SHP77 treated with DMSO at 0.1 percent for 48 hours (cell line): ENCODE measurements around the gene MPPED2.

Source experiments
- DNase-seq: peaks from one replicate; lab custom pipeline; 2025; lab: John Stamatoyannopoulos, UW

MPPED2 gene

DNA sequence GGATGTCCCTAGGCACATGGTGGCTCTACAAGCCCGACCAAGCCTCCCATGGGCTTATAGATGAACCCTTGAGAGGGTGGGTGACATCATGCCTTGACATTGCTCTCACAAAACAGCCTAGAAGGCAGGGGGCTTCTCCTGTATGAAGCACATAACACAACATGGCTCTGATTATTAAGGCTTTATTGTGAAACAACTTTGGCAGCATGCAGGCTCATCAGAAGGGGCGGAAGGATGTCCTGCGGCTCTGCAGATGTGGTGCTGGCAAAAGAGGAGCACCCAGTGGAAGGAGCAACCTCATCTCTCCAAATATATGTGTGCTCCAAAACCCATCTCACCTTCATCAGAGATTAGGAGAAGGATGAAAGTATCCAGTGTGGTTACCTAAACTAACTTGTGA is 100.4 kb downstream of the MPPED2 start:
- DNase-seq: no peak

- DNase-seq: no peak
These were observed 100.9 kb downstream of the MPPED2 start for GRCh38 chr11:30485222-30485621.

DNA sequence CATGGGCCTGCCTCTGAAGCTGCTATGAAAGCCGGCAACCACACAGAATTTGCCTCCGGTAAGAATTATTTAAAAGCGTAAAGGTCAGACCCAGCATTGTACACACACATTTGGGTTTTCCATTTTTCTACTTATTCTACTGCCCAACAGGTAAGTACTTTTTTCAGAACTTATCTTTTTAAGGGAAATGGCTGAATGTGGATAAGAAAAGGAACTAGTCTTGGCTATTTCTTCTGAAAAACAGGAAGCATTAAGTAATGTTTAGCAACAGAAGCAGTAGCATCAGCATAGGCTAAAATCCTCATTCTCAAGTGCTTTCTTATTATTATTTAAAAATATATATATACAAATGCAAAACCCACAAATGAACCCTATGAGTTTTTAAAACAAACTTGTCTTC is 103.1 kb downstream of the MPPED2 start:
- DNase-seq: no peak

DNA sequence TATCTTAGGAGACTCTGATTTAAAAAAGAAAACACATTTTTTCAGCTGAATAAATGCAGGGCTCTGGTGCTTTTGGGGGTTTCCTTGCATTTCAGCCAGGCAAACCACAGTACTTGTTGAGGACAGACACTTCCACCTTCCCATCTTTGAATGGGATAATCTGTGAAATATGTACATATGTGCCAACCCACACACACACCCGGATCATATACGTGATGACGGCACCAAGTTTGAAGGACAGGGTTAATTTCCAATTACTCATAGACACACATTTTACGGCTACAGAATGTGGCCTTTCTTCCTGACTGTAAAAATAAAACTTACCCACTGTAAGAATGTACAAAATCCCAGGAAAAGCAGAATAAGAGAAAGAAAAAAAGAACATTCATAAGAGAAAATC is 104.4 kb downstream of the MPPED2 start:
- DNase-seq: no peak

DNA sequence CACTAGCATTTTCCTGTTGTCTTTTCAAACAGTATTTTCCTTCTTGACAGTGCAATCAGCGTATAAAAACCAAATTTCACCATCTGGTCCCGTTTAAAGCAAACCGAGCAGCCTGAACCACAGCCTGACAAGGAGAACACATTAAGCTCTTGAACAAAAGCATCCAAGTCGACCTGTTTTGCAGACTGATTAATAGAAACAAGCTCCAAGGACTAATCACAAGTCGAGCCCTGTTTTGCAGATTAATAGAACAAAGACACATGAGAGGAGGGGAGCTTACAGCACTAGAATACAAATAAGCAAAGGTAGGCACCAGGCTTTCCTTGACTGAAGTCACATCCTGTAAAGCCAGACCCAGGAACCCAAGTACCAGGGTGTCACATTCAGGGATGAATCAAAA is 104.8 kb downstream of the MPPED2 start:
- DNase-seq: no peak

DNA sequence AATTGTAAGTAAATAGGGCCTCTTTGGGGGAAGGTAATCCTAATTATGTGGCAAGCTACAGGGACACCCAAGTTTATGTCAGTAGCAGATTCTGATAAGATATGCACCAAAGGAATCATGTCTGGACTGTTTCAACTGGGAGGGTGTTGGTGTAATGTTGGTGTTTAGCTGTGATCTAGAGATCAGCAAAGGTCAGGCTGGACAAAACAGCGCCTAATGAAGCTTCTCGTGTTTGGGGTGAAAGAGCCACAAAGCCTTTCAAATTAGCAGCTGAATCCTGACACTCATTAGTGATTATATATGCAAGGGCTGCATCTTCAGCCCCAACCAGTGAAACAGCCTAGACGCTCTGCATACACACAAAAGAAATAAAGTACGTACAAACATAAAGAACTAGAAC is 106.3 kb downstream of the MPPED2 start:
- DNase-seq: no peak

GRCh38 chr11:30478923-30479322 is 107.2 kb downstream of the MPPED2 start:
- DNase-seq: no peak

DNA sequence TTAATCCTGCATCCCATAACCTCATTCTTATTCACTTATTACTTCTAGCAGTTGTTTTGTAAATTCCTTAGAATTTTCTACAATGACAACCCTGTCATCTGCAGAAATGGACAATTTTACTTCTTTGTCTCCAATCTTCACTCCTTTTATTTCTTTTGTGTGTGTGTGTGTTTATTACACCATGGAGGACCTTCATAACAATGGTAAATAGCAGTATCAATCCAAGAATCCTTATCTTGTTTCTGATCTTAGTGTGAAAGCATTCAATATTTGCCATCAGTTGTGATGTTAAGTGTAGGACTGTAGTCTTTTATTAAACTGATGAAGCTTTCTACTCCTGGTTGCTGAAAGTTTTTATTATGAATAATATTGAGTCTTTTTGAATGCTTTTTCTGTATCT is 109.1 kb downstream of the MPPED2 start:
- DNase-seq: no peak

GRCh38 chr11:30474151-30474954 is 111.8 kb downstream of the MPPED2 start:
- DNase-seq: no peak

GRCh38 chr11:30471244-30471643 is 114.9 kb downstream of the MPPED2 start:
- no peak for DNase-seq

DNA sequence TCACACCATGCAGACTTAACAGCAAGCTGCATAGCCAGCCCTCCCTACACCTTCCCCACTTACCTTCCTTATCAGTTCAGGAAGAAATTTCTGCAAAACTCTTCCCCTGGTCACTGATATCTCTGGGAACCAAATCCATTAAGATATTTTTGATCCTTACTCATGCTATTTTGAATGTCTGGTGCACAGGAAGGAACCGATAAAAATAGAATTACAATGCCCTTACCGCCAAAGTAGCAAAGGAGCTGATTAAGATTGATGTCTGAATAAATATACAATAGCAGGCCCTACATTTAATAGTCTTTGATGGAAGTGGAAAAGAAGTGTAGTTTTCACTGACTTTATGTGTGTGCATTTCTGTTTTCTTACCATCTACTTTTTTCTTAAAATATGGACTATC is 117.3 kb downstream of the MPPED2 start:
- no peak for DNase-seq

GRCh38 chr11:30467176-30467575 is 119.0 kb downstream of the MPPED2 start:
- DNase-seq: no peak

GRCh38 chr11:30465623-30466022 is 120.5 kb downstream of the MPPED2 start:
- no peak for DNase-seq

- DNase-seq: no peak
These were observed 121.0 kb downstream of the MPPED2 start for GRCh38 chr11:30465192-30465591.

GRCh38 chr11:30463266-30463665 is 122.9 kb downstream of the MPPED2 start:
- no peak for DNase-seq

- DNase-seq: no peak
These were observed 123.7 kb downstream of the MPPED2 start for GRCh38 chr11:30462421-30462820.

- DNase-seq: no peak
These were observed 126.3 kb downstream of the MPPED2 start for GRCh38 chr11:30459821-30460220.

GRCh38 chr11:30459306-30459705 is 126.8 kb downstream of the MPPED2 start:
- no peak for DNase-seq

DNA sequence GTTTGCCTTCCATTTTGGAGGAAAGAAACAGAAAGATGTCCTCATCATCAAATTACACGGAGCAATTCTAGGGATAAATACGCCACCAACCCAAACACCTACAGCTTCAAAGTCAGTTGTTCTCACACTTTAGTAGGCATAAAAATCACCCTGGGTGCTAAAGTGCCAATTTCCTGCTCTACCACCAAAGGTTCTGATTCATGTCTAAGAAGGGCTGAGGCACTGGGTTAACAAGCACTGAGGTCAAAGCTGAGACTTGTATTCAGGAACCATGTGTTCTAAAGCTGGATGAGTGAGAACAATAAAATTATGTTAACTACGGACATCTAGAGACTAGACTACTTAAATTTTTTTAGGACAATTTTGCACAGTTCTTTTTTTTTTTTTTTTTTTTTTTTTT is 127.6 kb downstream of the MPPED2 start:
- DNase-seq: no peak

GRCh38 chr11:30457087-30457486 is 129.1 kb downstream of the MPPED2 start:
- no peak for DNase-seq

DNA sequence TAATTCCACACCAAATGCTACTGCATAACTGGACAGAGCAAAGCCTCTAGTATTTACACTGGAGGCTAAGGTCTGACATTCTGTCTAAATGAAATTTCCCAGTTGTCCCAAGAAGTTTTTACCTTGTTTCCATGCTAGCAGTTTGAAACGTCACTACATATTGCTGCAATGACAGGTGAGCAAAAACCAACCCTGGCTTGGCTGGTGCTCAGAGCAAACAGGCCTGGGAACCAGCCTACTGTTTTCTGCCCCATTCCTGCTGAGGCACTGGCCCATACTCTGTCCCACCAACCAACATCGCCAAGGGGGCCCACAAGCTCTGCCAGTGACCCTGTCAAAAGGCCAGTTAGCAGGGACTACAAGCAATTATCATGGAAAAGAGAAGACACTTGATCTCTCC is 131.1 kb downstream of the MPPED2 start:
- no peak for DNase-seq

DNA sequence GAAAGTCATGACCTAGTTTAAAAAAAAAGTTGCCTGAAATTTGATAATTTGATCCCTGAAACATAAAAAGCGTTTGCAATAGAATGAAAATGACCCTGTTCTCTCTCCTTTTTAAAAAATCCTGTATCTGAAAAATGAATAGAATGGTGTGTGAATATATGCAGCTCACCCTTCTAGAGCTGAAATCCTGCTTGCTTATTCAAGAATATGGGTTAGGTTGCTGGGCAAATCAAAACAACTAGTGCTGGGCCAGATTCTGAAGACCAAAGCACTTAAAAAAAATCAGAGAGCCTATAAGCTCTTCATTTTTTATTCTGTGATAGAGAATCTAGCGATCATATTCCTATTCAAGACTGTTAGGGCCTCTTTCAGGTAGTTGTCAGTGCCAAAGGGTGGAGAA is 131.6 kb downstream of the MPPED2 start:
- DNase-seq: no peak

- DNase-seq: no peak
These were observed 132.0 kb downstream of the MPPED2 start for GRCh38 chr11:30454111-30454510.

DNA sequence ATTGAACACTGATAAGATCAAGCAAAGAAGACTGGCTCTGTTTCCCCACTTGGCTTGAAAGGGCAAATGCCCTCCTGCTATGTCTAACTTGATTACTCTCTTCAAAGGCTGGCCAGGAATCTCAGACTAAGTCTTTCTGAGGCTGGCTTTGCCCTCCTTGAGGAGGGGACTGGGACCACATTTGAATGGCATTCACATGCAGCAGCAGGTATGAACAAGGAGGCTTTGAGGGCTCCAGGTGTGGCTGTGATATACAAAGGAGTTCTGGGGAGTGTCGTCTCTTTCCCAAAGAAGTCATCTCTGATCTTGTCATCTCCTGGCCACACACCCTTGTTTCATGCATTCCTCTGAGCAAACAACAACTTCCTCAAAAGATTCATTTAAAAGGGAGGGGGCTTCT is 132.4 kb downstream of the MPPED2 start:
- DNase-seq: no peak
